GM10266 (cell line): Measurements from ENCODE around the gene DDX24.
A peak's percentile ranks its signal among the peaks of the same experiment; 100 is the strongest.

Source experiments
- DNase-seq: peaks from one replicate; pipeline ENCODE4 v3.0.0; 2012; ENCODE audit errors: extremely low spot score
- CTCF ChIP-seq: IDR thresholded peaks from 2 replicates; pipeline ENCODE4 v1.5.1; 2012; ENCODE audit warnings: mild to moderate bottlenecking, low read depth; ENCODE audit not compliant: control insufficient read depth, insufficient read depth; ENCODE audit errors: missing control alignments

DDX24 gene

DNA sequence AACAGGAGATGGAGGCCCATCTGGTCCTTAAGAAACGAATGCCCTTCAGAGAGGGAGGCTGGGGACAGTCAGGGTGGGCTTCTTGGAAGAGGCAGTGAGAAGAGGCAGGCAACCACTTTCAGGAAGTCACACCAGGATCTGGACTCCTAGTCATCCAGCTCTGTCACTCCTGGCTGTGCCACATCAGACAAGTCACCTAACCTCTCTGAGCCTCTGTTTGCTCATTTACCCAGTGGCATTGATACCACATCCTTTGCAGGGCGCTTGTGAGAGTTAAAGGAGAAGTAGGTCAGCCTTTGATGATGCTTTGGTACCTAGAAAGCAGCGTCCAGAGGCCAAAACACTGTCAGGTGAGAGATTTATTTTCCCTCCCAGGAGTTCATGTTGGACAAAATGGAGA lies 72.8 kb downstream of the DDX24 start:
- TF ChIP-seq CTCF, result no peak
- no peak for DNase-seq

GRCh38 chr14:94005324-94006073 lies 75.5 kb downstream of the DDX24 start:
- peak; percentile 49 for TF ChIP-seq CTCF
- no peak for DNase-seq

- no peak for DNase-seq
- no peak for TF ChIP-seq CTCF
Measured at GRCh38 chr14:94004015-94004414, 77.0 kb downstream of the DDX24 start.

DNA sequence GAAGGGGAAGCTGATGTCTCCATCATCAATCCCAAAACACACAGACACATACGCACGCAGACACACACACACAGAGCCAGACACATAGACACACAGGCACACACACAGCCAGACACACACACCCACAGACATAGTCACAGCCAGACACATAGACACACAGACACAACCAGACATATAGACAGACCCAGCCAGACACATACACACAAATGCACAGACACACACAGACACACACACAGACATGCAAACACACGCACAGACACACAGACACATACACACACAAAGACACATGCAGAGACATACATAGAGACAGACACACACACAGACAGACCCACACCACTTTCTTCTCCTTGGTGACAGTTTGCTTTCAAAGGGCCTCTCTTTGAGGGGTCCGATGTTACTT lies 77.6 kb downstream of the DDX24 start:
- no peak for TF ChIP-seq CTCF
- DNase-seq, result no peak

GRCh38 chr14:94001501-94002396 lies 79.3 kb downstream of the DDX24 start:
- TF ChIP-seq CTCF, result peak; percentile 98
- DNase-seq, result peak; percentile 77

DNA sequence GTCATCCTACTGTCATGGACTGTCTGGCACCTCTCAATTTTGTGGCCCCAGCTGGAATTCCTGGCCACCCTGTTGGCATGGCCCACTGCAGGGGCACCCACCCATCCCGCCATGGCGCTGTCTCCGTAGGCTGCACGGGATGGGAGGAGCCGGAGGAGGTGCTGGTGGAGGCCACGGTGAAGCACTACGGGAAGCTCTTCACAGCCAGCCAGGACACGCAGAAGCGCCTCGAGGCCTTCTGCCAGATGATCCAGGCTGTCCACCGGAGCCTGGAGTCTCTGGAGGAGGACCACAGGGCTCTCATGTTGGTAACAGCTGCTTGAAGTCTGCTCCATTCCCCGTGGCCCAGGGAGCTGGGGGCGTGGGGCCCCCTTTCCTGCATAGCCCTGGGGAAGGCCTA lies 80.0 kb downstream of the DDX24 start:
- DNase-seq, result no peak
- TF ChIP-seq CTCF, result no peak

DNA sequence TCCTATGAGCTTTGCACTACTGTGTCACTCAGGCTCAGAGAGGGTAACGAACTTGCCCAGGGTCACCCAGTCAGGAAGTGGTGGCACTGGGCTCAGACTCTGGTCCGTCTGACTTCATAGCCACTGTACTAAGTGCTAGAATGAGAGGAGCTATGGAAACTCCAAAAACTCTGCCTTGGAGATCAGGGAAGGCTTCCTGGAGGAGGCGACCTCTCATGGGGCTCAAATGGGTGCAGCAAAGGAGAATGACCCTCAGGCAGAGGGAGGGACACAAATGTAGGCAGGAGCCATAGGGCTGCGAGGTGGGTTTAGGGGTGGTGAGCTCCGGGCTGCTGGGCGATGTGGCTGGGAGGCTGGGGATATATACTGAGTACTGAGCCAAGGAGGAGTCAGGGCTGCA lies 80.7 kb downstream of the DDX24 start:
- no peak for TF ChIP-seq CTCF
- no peak for DNase-seq
